Activated CD4-positive, alpha-beta T cell treated with anti-CD3 and anti-CD28 coated beads, Interleukin-10, Interleukin-2, amounts not matched to agents 100 ng/mL and 50 ng/mL, durations not matched to agents 16 hours and 8 hours (primary cell): ENCODE measurements around the gene PDE9A.

Experiments used
- DNase-seq: peaks from one replicate; pipeline ENCODE4 v3.0.0-alpha.2; 2020

Gene PDE9A

GRCh38 chr21:42673633-42674328, 20.4 kb downstream of the PDE9A start:
- DNase-seq, result no peak

- no peak for DNase-seq
Observed at GRCh38 chr21:42674351-42674940, 21.0 kb downstream of the PDE9A start.

- no peak for DNase-seq
Observed at GRCh38 chr21:42675403-42675802, 22.0 kb downstream of the PDE9A start.

GRCh38 chr21:42676808-42677207, 23.4 kb downstream of the PDE9A start:
- DNase-seq, result no peak

GRCh38 chr21:42677339-42678321, 24.2 kb downstream of the PDE9A start:
- no peak for DNase-seq

- DNase-seq, result no peak
Observed at GRCh38 chr21:42678618-42679295, 25.3 kb downstream of the PDE9A start.

- DNase-seq, result no peak
Observed at GRCh38 chr21:42679319-42680057, 26.1 kb downstream of the PDE9A start.

- no peak for DNase-seq
Observed at GRCh38 chr21:42680058-42680330, 26.6 kb downstream of the PDE9A start.

GRCh38 chr21:42680429-42680828, 27.0 kb downstream of the PDE9A start:
- no peak for DNase-seq

GRCh38 chr21:42681296-42682206, 28.1 kb downstream of the PDE9A start:
- DNase-seq, result peak; percentile 27

- DNase-seq, result no peak
Observed at GRCh38 chr21:42682661-42683210, 29.3 kb downstream of the PDE9A start.

- peak; percentile 17 for DNase-seq
Observed at GRCh38 chr21:42683371-42684108, 30.1 kb downstream of the PDE9A start.

GRCh38 chr21:42684109-42684916, 30.9 kb downstream of the PDE9A start:
- DNase-seq, result peak; percentile 74

GRCh38 chr21:42685036-42685435, 31.6 kb downstream of the PDE9A start:
- peak; percentile 33 for DNase-seq

GRCh38 chr21:42685954-42686500, 32.6 kb downstream of the PDE9A start:
- DNase-seq, result no peak

- DNase-seq, result no peak
Observed at GRCh38 chr21:42687796-42688195, 34.4 kb downstream of the PDE9A start.

GRCh38 chr21:42688226-42688840, 34.9 kb downstream of the PDE9A start:
- DNase-seq, result no peak

- no peak for DNase-seq
Observed at GRCh38 chr21:42688841-42689371, 35.5 kb downstream of the PDE9A start.
